HUES6 (cell line): ENCODE results near the gene B4GALT3.
A peak's percentile ranks its signal among the peaks of the same experiment; 100 is the strongest.

Experiments used
- H3K27ac ChIP-seq: 2 replicates; pipeline ENCODE4 v1.7.0; 2013; ENCODE audit warnings: low read depth, mild to moderate bottlenecking, low read length, inconsistent platforms
- H3K27me3 ChIP-seq: 2 replicates; pipeline ENCODE4 v1.6.1; 2013; ENCODE audit warnings: low read length; ENCODE audit not compliant: control insufficient read depth, insufficient read depth
- H3K36me3 ChIP-seq: 2 replicates; pipeline ENCODE4 v1.6.1; 2013; ENCODE audit warnings: low read length; ENCODE audit not compliant: control insufficient read depth, insufficient read depth
- H3K4me1 ChIP-seq: 2 replicates; pipeline ENCODE4 v1.6.1; 2013; ENCODE audit warnings: low read length; ENCODE audit not compliant: control insufficient read depth, insufficient read depth
- H3K4me3 ChIP-seq: 2 replicates; pipeline ENCODE4 v1.5.1; 2013; ENCODE audit warnings: low read depth, low read length
- H3K9ac ChIP-seq: one replicate; pipeline ENCODE4 v1.6.1; 2013; ENCODE audit warnings: mild to moderate bottlenecking, low read length
- H3K9me3 ChIP-seq: 2 replicates; pipeline ENCODE4 v1.6.1; 2013; ENCODE audit warnings: low read depth, low read length; ENCODE audit not compliant: control insufficient read depth, insufficient read depth

Gene B4GALT3

GRCh38 chr1:161159913-161160243 is 17.4 kb downstream of the B4GALT3 start:
- Histone ChIP-seq H3K27me3 (no peaks in the 10 kb centered on the region), H3K27ac (peak overlapping the region; percentile 84), H3K9me3 (no peaks in the 10 kb centered on the region), H3K36me3 (peaks cover 48% of the 10 kb centered on the region), H3K4me3 (peak overlapping the region; percentile 68), H3K9ac (peak overlapping the region; percentile 77), H3K4me1 (no peaks in the 10 kb centered on the region)

- Histone ChIP-seq H3K36me3 (peaks cover 43% of the 10 kb centered on the region), H3K4me1 (no peaks in the 10 kb centered on the region), H3K27me3 (no peaks in the 10 kb centered on the region), H3K9me3 (no peaks in the 10 kb centered on the region), H3K4me3 (peak within 1 kb of the TSS; percentile 68), H3K9ac (peak within 1 kb of the TSS; percentile 77), H3K27ac (peak within 1 kb of the TSS; percentile 84)
These were observed 18.0 kb downstream of the B4GALT3 start, which contains the start of gene USP21 for GRCh38 chr1:161159087-161159912. Gene USP21 (plus strand): TSS chr1:161159500. CDS start chr1:161160641, 1,141 bp downstream.

GRCh38 chr1:161158316-161159010 is 18.8 kb downstream of the B4GALT3 start:
- peak overlapping the region; percentile 55 for H3K9ac ChIP-seq

GRCh38 chr1:161157867-161158266 is 19.4 kb downstream of the B4GALT3 start:
- Histone ChIP-seq H3K27ac (no peak overlapping the region), H3K36me3 (peaks cover 32% of the 10 kb centered on the region), H3K9me3 (no peaks in the 10 kb centered on the region), H3K4me1 (no peaks in the 10 kb centered on the region), H3K27me3 (no peaks in the 10 kb centered on the region), H3K4me3 (no peak overlapping the region), H3K9ac (no peak overlapping the region)

More at GRCh38 chr1:161158316-161159010, 18.8 kb downstream of the B4GALT3 start:
- H3K27me3 ChIP-seq, result no peaks in the 10 kb centered on the region
- peaks cover 35% of the 10 kb centered on the region for H3K36me3 ChIP-seq
- H3K9me3 ChIP-seq, result no peaks in the 10 kb centered on the region
- peak overlapping the region; percentile 68 for H3K4me3 ChIP-seq
- H3K4me1 ChIP-seq, result no peaks in the 10 kb centered on the region
- no peak overlapping the region for H3K27ac ChIP-seq

GRCh38 chr1:161153682-161154337 is 23.5 kb downstream of the B4GALT3 start, which contains the start of gene UFC1:
Gene UFC1 (plus strand): TSS chr1:161153978. CDS start chr1:161153998, 20 bp downstream.
- H3K27me3 ChIP-seq, result no peaks in the 10 kb centered on the region
- no peaks in the 10 kb centered on the region for H3K9me3 ChIP-seq
- peak within 1 kb of the TSS; percentile 81 for H3K4me3 ChIP-seq
- H3K27ac ChIP-seq, result peak within 1 kb of the TSS; percentile 85
- H3K4me1 ChIP-seq, result no peaks in the 10 kb centered on the region
- H3K36me3 ChIP-seq, result peaks cover 12% of the 10 kb centered on the region
- peak within 1 kb of the TSS; percentile 89 for H3K9ac ChIP-seq

DNA sequence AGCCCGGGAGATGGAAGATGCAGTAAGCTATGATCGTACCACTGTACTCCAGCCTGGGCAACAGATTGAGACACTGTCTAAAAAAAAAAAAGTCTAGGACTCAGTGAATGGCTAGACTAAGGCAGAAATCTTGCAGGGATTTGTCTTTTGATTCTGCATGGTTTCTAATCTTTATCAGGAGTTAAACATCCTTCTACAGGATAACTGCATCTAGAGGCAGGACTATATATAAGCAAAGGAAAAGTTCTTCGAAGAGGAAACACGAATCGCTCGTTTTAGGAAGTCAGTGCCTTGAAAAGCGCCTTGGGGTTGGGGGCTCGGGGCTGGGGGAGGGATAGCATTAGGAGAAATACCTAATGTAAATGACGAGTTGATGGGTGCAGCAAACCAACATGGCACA is 24.1 kb downstream of the B4GALT3 start:
- Histone ChIP-seq H3K9ac (no peak overlapping the region), H3K4me1 (no peaks in the 10 kb centered on the region), H3K27ac (no peak overlapping the region), H3K36me3 (peaks cover 8% of the 10 kb centered on the region), H3K4me3 (peak overlapping the region; percentile 81), H3K9me3 (no peaks in the 10 kb centered on the region), H3K27me3 (no peaks in the 10 kb centered on the region)

GRCh38 chr1:161145832-161146231 is 31.5 kb downstream of the B4GALT3 start:
- H3K9me3 ChIP-seq, result no peaks in the 10 kb centered on the region
- H3K4me1 ChIP-seq, result no peaks in the 10 kb centered on the region
- no peak overlapping the region for H3K4me3 ChIP-seq
- H3K27ac ChIP-seq, result no peak overlapping the region
- H3K9ac ChIP-seq, result no peak overlapping the region
- H3K27me3 ChIP-seq, result no peaks in the 10 kb centered on the region
- H3K36me3 ChIP-seq, result no peaks in the 10 kb centered on the region

DNA sequence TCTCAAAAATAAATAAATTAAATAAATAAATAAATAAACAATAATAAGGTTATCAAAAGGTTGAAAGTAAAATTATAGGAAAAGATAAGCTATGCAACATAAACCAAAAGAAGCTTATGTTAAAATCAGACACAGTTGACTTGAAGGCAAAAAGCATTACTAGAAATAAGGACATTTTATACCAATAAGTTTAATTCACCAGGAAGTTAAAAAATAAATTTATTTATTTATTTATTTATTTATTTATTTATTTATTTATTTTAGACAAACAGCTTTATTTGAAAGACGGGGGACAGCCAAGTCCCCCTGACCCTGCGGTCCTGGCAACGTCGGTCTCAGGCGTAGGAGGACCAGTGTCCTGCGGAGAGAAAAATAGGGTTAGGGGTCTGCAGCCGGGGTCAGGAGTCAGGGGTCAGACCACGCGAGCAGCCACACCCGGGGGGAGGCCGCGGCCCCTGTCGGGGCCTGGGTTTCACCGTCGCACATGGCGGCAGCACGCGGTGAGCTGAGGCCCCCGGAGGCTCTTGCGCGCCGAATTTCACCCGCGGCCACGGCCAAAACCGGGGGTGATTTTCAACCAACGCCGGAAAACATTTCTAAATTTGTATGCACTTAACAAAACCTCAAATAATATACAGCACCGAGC is 36.4 kb downstream of the B4GALT3 start:
- Histone ChIP-seq H3K27me3 (no peaks in the 10 kb centered on the region), H3K4me3 (no peak overlapping the region), H3K27ac (no peak overlapping the region), H3K4me1 (no peaks in the 10 kb centered on the region), H3K36me3 (no peaks in the 10 kb centered on the region), H3K9ac (no peak overlapping the region), H3K9me3 (no peaks in the 10 kb centered on the region)

GRCh38 chr1:161139766-161140165 is 37.5 kb downstream of the B4GALT3 start:
- no peaks in the 10 kb centered on the region for H3K9me3 ChIP-seq
- H3K9ac ChIP-seq, result no peak overlapping the region
- no peaks in the 10 kb centered on the region for H3K27me3 ChIP-seq
- H3K4me1 ChIP-seq, result no peaks in the 10 kb centered on the region
- no peaks in the 10 kb centered on the region for H3K36me3 ChIP-seq
- no peak overlapping the region for H3K27ac ChIP-seq
- H3K4me3 ChIP-seq, result no peak overlapping the region

- Histone ChIP-seq H3K27me3 (no peaks in the 10 kb centered on the region), H3K9me3 (no peaks in the 10 kb centered on the region), H3K4me1 (no peaks in the 10 kb centered on the region), H3K27ac (no peak overlapping the region), H3K36me3 (no peaks in the 10 kb centered on the region), H3K9ac (no peak overlapping the region), H3K4me3 (no peak overlapping the region)
These were observed 38.9 kb downstream of the B4GALT3 start for GRCh38 chr1:161138431-161138830.
